ENCODE data around the gene RPS10.

DNA sequence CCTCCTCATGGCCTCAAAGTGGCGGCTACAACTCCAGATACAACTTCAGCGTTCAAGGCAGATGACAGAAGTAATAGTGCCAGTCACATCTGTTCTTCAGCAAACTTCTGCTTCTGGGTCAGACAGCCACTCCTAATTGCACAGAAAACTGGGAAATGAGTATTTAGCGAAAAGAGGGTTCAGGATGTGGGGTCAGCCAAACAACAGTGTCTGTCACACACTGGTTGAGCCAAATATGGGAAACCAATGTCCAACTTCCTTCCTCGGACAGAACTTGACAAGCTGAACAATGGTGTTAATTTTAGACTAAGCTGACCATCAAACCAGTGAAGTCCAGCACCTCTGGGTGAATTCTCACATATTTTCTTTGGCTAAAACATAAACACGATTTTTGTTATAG, 55.5 kb downstream of the RPS10 start:
- TF ChIP-seq, protein P1, sequence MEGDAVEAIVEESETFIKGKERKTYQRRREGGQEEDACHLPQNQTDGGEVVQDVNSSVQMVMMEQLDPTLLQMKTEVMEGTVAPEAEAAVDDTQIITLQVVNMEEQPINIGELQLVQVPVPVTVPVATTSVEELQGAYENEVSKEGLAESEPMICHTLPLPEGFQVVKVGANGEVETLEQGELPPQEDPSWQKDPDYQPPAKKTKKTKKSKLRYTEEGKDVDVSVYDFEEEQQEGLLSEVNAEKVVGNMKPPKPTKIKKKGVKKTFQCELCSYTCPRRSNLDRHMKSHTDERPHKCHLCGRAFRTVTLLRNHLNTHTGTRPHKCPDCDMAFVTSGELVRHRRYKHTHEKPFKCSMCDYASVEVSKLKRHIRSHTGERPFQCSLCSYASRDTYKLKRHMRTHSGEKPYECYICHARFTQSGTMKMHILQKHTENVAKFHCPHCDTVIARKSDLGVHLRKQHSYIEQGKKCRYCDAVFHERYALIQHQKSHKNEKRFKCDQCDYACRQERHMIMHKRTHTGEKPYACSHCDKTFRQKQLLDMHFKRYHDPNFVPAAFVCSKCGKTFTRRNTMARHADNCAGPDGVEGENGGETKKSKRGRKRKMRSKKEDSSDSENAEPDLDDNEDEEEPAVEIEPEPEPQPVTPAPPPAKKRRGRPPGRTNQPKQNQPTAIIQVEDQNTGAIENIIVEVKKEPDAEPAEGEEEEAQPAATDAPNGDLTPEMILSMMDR (conservative IDR thresholded peaks at IDR 0.05; ENCODE audit: low read length): no peak
- TF ChIP-seq EZH2phosphoT487 (IDR thresholded peaks at IDR 0.05; ENCODE audit: borderline replicate concordance): no peak

Measured in Loucy (cell line).